Fibroblast of the conjunctiva (primary cell): Measurements from ENCODE around the gene RETSAT.

Source experiments
- DNase-seq: peaks from one replicate; pipeline ENCODE4 v3.0.0-alpha.2; 2010; ENCODE audit warnings: low read depth

The RETSAT gene

GRCh38 chr2:85307527-85307897, 46.8 kb downstream of the RETSAT start:
- DNase-seq = no peak

GRCh38 chr2:85303780-85304531, 50.4 kb downstream of the RETSAT start:
- DNase-seq = no peak

- DNase-seq = no peak
Measured at GRCh38 chr2:85302121-85302520, 52.2 kb downstream of the RETSAT start.
